Frontal cortex (tissue), 4 donors: Measurements from ENCODE around the gene CD300LG. TPM values are rescaled to one million over a fixed set of nuclear protein-coding genes. Genes with fewer than 3 reads are reported as not detected.
"Not testable (repeated sequence)": the region's sequence is repeated elsewhere in the genome, so short reads cannot be mapped to it uniquely, and the experiment has no call there.

ENCODE experiments used
- DNase-seq, 2 donors: peaks; one replicate each; pipeline ENCODE4 v3.0.0; 2012; ENCODE audit warnings: low spot score in 2 of 2
- FAIRE-seq: peaks from 2 replicates; lab custom pipeline; 2012; peaks lifted over from hg19 to GRCh38; lab: Jason Lieb, UNC
- total RNA-seq: library from RNA; depleted of rRNA; stranded (reverse); fragments of >200 nt; gene quantifications from one replicate; pipeline ENCODE4 v1.2.3, GENCODE V29; 2014
- donor health status: control.
- donor health status: control.
- donor health status: control.

Gene CD300LG
- total RNA-seq, 1 donor from 2014 or later = not detected

- DNase-seq (no peak), FAIRE-seq (no peak)
Observed at GRCh38 chr17:43823350-43824084, 23.5 kb upstream of the CD300LG start.

GRCh38 chr17:43825567-43825966 lies 21.4 kb upstream of the CD300LG start:
- no peak for FAIRE-seq

GRCh38 chr17:43826206-43826605 lies 20.8 kb upstream of the CD300LG start:
- DNase-seq (no peak), FAIRE-seq (no peak)

More at GRCh38 chr17:43825567-43825966, 21.4 kb upstream of the CD300LG start:
- DNase-seq = no peak

GRCh38 chr17:43827596-43827995 lies 19.4 kb upstream of the CD300LG start:
- no peak for FAIRE-seq
- DNase-seq = no peak

GRCh38 chr17:43829738-43830137 lies 17.2 kb upstream of the CD300LG start:
- FAIRE-seq (no peak), DNase-seq (no peak)

GRCh38 chr17:43830510-43831140 lies 16.4 kb upstream of the CD300LG start:
- FAIRE-seq (no peak), DNase-seq (no peak)

GRCh38 chr17:43831633-43832032 lies 15.3 kb upstream of the CD300LG start:
- no peak for DNase-seq
- no peak for FAIRE-seq

GRCh38 chr17:43832168-43832975 lies 14.6 kb upstream of the CD300LG start:
- FAIRE-seq = no peak
- peak in 1 of 2 donors; percentile 68 for DNase-seq

GRCh38 chr17:43832976-43833829 lies 13.8 kb upstream of the CD300LG start, which contains the start of gene MPP3:
MPP3 (minus strand) TSS chr17:43833146; CDS start chr17:43831906, 1,240 bp downstream.
- no peak for FAIRE-seq
- DNase-seq = peak; percentile 87 to 93

- DNase-seq = no peak
- FAIRE-seq = no peak
Observed at GRCh38 chr17:43834106-43834505, 12.9 kb upstream of the CD300LG start.

- FAIRE-seq (no peak), DNase-seq (no peak)
Observed at GRCh38 chr17:43839670-43840108, 7.3 kb upstream of the CD300LG start.

GRCh38 chr17:43840814-43841213 lies 6.2 kb upstream of the CD300LG start:
- DNase-seq = no peak
- no peak for FAIRE-seq

- DNase-seq = no peak
Observed at GRCh38 chr17:43841282-43841681, 5.7 kb upstream of the CD300LG start.

GRCh38 chr17:43842091-43842974 lies 4.6 kb upstream of the CD300LG start:
- DNase-seq, FAIRE-seq: not testable (repeated sequence)

More at GRCh38 chr17:43841282-43841681, 5.7 kb upstream of the CD300LG start:
- no peak for FAIRE-seq

GRCh38 chr17:43842975-43843325 lies 4.0 kb upstream of the CD300LG start:
- FAIRE-seq (no peak), DNase-seq (no peak)

- DNase-seq = no peak
- FAIRE-seq = no peak
Observed at GRCh38 chr17:43844241-43844640, 2.7 kb upstream of the CD300LG start.

GRCh38 chr17:43845766-43846165 lies 1.2 kb upstream of the CD300LG start:
- DNase-seq (no peak), FAIRE-seq (no peak)

- FAIRE-seq (no peak), DNase-seq (peak; percentile 81 to 90)
Observed at GRCh38 chr17:43846221-43846712, 709 bp upstream of the CD300LG start.
